ENCODE data around the gene GOT1.

GOT1 gene

DNA sequence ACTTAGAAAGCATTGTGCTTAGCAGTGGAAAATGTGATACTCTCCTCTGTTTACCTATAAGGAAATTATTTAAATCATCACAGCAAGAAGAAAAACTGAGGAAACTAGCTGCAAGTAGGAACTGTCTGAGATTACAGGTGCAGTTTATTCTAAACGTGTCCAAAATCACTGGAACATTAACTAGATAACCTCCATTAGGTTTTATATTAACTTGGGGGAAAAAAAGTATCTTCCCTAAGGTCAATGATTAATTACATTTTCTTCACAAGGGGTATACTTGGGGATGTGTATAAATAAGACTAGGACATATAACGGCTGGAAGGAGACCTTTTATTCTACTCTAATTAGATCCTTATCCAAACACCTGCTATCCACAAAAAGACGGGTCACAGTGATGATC lies 3.7 kb downstream of the GOT1 start:
- Mint-ChIP-seq H3K4me1 (peaks cover 16% of the 10 kb centered on the region), H3K4me3 (no peak overlapping the region), H3K27me3 (no peaks in the 10 kb centered on the region), H3K27ac (no peak overlapping the region), H3K36me3 (peaks cover 16% of the 10 kb centered on the region), H3K9me3 (no peaks in the 10 kb centered on the region)
- ATAC-seq (ENCODE audit: low read depth): no peak
- no peak for DNase-seq (ENCODE audit: low spot score in 2 of 2)

DNA sequence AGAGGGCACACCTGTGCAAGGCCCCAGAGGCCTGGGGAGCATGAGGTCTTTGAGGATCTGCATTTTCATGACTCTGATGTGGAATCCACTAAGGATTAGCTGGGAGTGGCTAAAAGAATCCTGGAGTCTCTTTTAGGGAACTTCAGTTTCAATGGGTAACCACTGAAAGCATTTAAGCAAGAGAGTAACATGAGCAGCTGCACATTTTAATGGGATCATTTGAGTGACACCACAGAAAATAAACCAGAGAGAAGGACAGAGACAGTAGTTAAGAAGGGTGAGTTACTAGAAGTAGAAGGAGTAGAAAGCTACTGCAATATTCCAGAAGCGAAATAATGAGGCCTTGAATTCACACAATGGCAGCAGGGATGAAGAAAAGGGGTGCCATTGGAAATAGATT lies 5.2 kb downstream of the GOT1 start:
- H3K27ac Mint-ChIP-seq: no peak overlapping the region
- peaks cover 20% of the 10 kb centered on the region for H3K36me3 Mint-ChIP-seq
- no peak overlapping the region for H3K4me3 Mint-ChIP-seq
- no peaks in the 10 kb centered on the region for H3K9me3 Mint-ChIP-seq
- ATAC-seq (ENCODE audit: low read depth) (no peak), DNase-seq (ENCODE audit: low spot score in 2 of 2) (no peak)
- H3K4me1 Mint-ChIP-seq: peaks cover 13% of the 10 kb centered on the region
- H3K27me3 Mint-ChIP-seq: no peaks in the 10 kb centered on the region

DNA sequence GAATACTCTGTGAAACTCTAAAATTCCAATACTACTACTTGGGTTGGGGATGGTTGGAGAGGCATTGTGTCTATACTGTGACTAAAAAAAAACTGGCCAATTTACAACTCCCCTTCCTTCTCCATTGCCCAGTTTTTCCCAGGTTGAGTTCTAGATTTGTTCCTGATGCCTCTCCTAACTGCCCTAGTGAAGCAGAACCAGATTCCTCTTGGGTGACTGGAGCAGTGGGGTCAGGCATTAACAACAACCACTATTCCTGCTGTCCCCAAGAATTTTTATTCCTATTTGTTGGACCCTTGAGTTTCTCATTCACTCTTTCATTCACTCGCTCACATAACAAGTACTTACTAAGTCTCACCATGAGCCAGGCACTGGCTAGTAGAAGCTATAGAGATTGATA lies 5.8 kb downstream of the GOT1 start:
- Mint-ChIP-seq H3K36me3 (peaks cover 22% of the 10 kb centered on the region), H3K4me1 (peaks cover 9% of the 10 kb centered on the region), H3K27ac (no peak overlapping the region), H3K27me3 (no peaks in the 10 kb centered on the region), H3K9me3 (no peaks in the 10 kb centered on the region), H3K4me3 (no peak overlapping the region)
- ATAC-seq (ENCODE audit: low read depth): no peak
- no peak for DNase-seq (ENCODE audit: low spot score in 2 of 2)

DNA sequence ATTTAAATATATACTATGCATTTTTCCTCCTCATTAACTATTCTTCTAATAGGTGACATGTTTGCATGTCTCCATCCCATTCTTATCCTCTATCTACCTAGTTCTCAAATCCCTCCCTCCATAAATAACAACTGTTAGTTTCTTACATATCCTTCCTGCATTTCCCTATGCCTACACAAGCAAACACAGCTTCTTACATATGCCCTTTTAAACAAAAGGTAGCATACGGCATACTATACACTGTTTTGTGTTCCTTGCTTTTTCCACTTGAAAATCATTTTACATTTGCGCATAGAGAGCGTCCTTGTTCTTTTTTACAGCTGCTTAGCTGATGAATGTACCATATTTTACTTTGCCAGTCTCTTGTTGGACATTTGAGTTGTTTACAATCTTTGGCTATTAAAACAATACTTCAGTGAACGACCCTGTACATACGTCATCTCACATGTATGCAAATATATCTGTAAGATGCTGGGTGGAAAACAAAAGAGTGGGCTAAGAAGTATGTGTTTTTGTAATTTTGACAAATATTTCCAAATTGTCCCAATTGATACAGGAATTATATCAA lies 7.8 kb downstream of the GOT1 start:
- H3K9me3 Mint-ChIP-seq: no peaks in the 10 kb centered on the region
- H3K36me3 Mint-ChIP-seq: peaks cover 37% of the 10 kb centered on the region
- no peaks in the 10 kb centered on the region for H3K27me3 Mint-ChIP-seq
- ATAC-seq (ENCODE audit: low read depth) (no peak), DNase-seq (ENCODE audit: low spot score in 2 of 2) (no peak)
- H3K4me1 Mint-ChIP-seq: peaks cover 2% of the 10 kb centered on the region
- H3K27ac Mint-ChIP-seq: no peak overlapping the region
- H3K4me3 Mint-ChIP-seq: no peak overlapping the region

DNA sequence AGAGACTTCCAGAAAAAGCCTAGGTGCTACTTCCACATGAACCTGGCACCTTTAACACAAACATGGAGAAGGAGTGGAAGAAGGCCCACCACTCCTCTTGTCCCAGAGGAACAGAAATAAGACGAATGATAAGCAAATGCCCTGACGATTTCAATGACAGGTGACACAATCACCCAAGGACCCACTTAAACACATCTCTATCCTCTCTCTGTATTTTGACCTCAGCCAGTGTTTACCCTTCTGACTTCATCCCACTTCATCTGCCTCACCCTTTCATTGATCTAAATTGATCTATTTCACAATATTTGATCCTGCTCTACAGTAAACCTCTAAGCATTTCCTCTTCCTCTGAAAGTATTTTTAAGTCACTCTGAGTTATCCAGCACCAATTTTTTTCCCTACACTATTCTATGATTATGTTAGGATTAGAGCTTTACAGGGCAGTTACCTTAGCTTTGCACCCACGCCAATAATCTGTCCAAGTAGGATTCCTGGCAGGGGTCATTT lies 9.1 kb downstream of the GOT1 start:
- no peaks in the 10 kb centered on the region for H3K9me3 Mint-ChIP-seq
- no peak overlapping the region for H3K4me3 Mint-ChIP-seq
- ATAC-seq (ENCODE audit: low read depth): no peak
- no peak for DNase-seq (ENCODE audit: low spot score in 2 of 2)
- peaks cover 4% of the 10 kb centered on the region for H3K4me1 Mint-ChIP-seq
- no peak overlapping the region for H3K27ac Mint-ChIP-seq
- H3K27me3 Mint-ChIP-seq: no peaks in the 10 kb centered on the region
- peaks cover 42% of the 10 kb centered on the region for H3K36me3 Mint-ChIP-seq

DNA sequence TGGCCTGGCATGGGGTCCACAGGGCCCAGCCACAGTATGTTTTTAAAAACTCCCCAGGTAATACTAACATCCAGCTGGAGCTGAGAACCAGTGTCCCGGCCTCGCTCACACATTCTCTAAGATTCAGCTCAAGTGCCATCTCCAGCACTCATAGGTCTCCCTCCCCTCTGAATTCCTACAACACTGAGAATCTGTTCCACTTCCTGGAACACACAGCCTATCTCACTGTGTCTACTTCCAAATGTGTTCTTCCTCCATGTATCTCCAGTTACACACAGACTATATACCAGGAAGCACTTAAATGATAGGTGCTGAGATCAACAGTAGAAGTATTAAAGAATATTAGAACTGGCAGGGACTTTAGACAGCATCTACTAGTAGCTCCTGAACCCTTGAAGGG lies 10.7 kb downstream of the GOT1 start:
- H3K27ac Mint-ChIP-seq: no peak overlapping the region
- H3K4me1 Mint-ChIP-seq: peaks cover 11% of the 10 kb centered on the region
- H3K27me3 Mint-ChIP-seq: no peaks in the 10 kb centered on the region
- DNase-seq (ENCODE audit: low spot score in 2 of 2) (no peak), ATAC-seq (ENCODE audit: low read depth) (no peak)
- peaks cover 39% of the 10 kb centered on the region for H3K36me3 Mint-ChIP-seq
- H3K9me3 Mint-ChIP-seq: no peaks in the 10 kb centered on the region
- no peak overlapping the region for H3K4me3 Mint-ChIP-seq

DNA sequence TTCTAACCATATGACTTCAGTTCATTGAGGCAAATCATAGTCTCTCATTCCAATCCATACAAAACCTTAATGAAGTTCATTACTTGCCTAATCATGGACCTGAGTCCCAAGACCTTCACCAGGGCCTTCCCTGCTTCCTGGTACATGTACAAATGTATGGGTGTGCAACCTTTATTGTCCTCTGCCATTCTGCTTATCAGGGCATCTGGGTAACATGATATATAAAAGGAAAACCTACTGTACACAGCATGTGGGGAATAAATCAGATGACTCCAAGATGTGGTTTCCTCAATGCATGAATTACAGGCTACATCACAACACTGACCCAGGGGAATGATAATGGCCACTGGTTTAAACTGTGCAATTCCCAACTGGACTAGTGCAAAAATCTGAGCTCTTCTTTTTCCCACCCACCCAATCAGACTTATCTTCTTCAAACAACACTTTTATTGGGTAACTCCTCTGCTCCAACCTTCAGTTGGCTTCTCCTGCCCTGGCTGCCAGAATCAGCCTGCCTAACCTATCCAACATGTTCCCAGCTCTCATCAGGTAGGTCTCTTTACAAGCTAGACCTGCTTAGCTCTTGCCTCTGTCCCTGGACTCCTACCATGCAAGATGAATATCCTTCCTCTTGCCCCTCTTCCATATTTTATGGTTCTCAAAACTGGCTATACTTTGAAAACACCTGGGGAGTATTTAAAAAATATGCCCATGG lies 11.4 kb downstream of the GOT1 start:
- Mint-ChIP-seq H3K27ac (no peak overlapping the region), H3K9me3 (no peaks in the 10 kb centered on the region), H3K27me3 (no peaks in the 10 kb centered on the region), H3K4me3 (no peak overlapping the region), H3K36me3 (peaks cover 40% of the 10 kb centered on the region), H3K4me1 (peaks cover 15% of the 10 kb centered on the region)
- ATAC-seq (ENCODE audit: low read depth) (no peak), DNase-seq (ENCODE audit: low spot score in 2 of 2) (no peak)

DNA sequence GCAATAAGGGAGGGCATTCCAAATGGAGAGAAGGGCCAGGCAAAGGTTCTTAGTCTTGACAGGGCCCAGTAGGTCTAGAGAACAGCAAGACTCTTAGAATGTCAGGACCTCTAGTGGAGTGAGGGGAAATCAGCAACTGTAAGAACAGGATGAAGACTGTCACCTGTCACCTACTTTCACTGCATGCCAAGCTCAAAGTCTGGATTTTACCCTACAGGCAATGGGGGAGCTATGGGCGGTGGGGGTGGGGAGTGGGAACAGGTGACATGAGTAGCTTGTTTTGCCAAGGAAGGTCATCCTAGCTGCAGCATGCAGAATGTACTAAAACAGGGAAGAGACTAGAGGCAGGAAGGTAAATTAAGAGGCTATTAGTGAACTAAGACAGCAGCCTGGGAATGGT lies 18.3 kb downstream of the GOT1 start:
- no peak overlapping the region for H3K27ac Mint-ChIP-seq
- DNase-seq (ENCODE audit: low spot score in 2 of 2): no peak
- no peak overlapping the region for H3K4me3 Mint-ChIP-seq
- H3K36me3 Mint-ChIP-seq: peaks cover 29% of the 10 kb centered on the region
- ATAC-seq (ENCODE audit: low read depth): no peak
- H3K4me1 Mint-ChIP-seq: peaks cover 16% of the 10 kb centered on the region
- H3K9me3 Mint-ChIP-seq: no peaks in the 10 kb centered on the region
- no peaks in the 10 kb centered on the region for H3K27me3 Mint-ChIP-seq

DNA sequence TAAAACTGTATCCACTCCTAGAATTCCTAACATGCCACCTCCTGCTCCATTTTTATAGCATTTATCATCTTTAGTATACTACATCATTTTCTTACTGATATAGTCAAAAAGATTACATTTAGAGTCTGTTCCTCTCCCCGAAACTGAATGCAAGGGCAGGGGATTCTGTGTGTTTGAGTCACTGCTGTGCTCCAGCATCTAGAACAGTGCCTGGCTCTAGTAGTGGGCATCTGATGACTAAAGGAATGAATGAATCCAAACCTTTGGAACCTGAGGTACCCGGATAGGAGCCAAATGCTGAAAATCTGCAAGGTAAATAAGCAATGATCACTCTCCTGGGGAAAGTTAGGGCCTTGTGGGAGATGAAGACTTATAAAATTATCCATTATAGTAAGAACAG lies 18.9 kb downstream of the GOT1 start:
- DNase-seq (ENCODE audit: low spot score in 2 of 2): no peak
- no peak overlapping the region for H3K4me3 Mint-ChIP-seq
- H3K9me3 Mint-ChIP-seq: no peaks in the 10 kb centered on the region
- no peak overlapping the region for H3K27ac Mint-ChIP-seq
- H3K4me1 Mint-ChIP-seq: peaks cover 16% of the 10 kb centered on the region
- H3K27me3 Mint-ChIP-seq: no peaks in the 10 kb centered on the region
- no peak for ATAC-seq (ENCODE audit: low read depth)
- H3K36me3 Mint-ChIP-seq: peaks cover 33% of the 10 kb centered on the region

DNA sequence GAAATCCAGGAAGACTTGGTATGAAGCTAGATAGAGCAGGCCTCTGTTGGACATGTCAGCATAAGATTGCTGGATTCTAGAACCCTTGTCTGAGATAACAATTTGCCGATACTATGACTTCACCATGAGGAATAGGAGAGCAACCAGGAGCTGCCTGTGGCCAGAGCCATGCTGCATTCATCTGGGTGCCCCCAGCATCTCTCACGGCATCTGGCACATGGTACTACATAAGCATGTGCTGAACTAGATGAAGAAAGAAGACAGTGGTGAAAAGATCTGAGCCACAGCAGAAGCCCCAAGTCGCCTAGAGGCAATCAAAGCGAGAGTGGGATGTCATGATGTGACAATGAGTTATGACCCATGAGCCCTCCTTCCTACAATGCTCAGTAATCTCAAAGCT lies 19.5 kb downstream of the GOT1 start:
- H3K36me3 Mint-ChIP-seq: peaks cover 34% of the 10 kb centered on the region
- H3K4me3 Mint-ChIP-seq: no peak overlapping the region
- peaks cover 10% of the 10 kb centered on the region for H3K4me1 Mint-ChIP-seq
- H3K27ac Mint-ChIP-seq: no peak overlapping the region
- H3K27me3 Mint-ChIP-seq: no peaks in the 10 kb centered on the region
- ATAC-seq (ENCODE audit: low read depth) (no peak), DNase-seq (ENCODE audit: low spot score in 2 of 2) (no peak)
- no peaks in the 10 kb centered on the region for H3K9me3 Mint-ChIP-seq

DNA sequence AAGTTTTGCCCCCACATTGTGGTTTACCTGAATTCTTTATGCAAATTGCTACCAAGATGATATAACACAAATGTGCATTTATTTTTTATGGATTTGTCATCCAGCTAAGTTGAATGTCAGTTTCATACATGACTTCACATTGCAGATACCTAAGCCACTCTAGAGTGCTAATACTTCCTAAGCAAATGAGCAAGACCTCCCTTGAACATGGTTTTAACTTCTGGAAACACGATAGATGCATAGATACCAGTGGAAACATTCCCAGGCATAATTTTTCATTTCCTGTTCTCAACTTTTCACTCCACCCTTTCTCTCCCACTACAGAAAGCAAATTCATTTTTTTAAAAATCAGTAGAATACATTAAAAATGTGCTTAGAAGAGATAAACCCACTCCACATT lies 20.3 kb downstream of the GOT1 start:
- DNase-seq (ENCODE audit: low spot score in 2 of 2): no peak
- Mint-ChIP-seq H3K27me3 (no peaks in the 10 kb centered on the region), H3K9me3 (peaks cover 2% of the 10 kb centered on the region), H3K4me1 (peaks cover 9% of the 10 kb centered on the region), H3K27ac (no peak overlapping the region), H3K36me3 (peaks cover 39% of the 10 kb centered on the region), H3K4me3 (no peak overlapping the region)
- ATAC-seq (ENCODE audit: low read depth): no peak

DNA sequence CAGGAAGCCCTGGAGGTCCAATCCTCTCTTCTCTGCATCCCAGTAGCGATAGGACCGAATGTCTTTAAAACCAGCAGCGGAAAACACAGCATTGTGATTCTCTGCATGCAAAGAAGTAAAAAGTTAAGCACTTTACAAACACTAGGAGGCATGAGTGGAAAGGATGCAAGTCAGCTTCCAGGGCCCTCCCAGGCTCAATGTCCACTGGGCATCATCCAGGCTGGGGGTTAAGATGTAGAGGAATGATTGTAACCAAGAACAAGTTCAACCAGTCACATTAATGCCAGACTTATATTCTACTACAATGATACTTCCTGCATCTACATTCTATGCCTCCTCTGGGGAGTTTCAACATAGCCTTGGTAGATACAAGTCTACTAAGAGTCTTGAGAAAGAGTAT lies 24.3 kb downstream of the GOT1 start:
- Mint-ChIP-seq H3K4me1 (peaks cover 8% of the 10 kb centered on the region), H3K36me3 (peaks cover 38% of the 10 kb centered on the region), H3K9me3 (peaks cover 2% of the 10 kb centered on the region), H3K27me3 (no peaks in the 10 kb centered on the region), H3K4me3 (no peak overlapping the region), H3K27ac (no peak overlapping the region)
- ATAC-seq (ENCODE audit: low read depth): no peak
- DNase-seq (ENCODE audit: low spot score in 2 of 2): no peak

DNA sequence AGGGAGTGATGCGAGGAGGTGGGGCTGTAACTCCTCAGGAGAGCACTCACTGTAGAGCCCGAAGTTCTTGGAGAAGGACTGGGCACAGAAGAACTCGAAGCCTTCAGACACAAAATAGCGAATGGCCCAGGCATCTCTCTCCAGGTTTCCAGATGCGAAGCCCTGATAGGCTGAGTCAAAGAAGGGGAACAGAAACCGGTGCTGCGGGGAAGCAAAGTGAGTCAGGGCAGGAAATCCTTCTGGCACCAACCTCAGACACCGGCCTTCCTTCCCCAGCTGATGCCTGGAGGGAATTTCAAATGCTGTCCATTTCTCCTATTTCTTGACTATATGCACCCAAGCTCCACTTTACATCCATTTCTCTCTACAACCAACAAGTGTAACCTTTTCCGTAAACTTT lies 26.8 kb downstream of the GOT1 start:
- H3K36me3 Mint-ChIP-seq: peaks cover 36% of the 10 kb centered on the region
- H3K27ac Mint-ChIP-seq: no peak overlapping the region
- DNase-seq (ENCODE audit: low spot score in 2 of 2) (no peak), ATAC-seq (ENCODE audit: low read depth) (no peak)
- H3K9me3 Mint-ChIP-seq: peaks cover 2% of the 10 kb centered on the region
- H3K4me3 Mint-ChIP-seq: no peak overlapping the region
- no peaks in the 10 kb centered on the region for H3K27me3 Mint-ChIP-seq
- H3K4me1 Mint-ChIP-seq: peaks cover 8% of the 10 kb centered on the region

DNA sequence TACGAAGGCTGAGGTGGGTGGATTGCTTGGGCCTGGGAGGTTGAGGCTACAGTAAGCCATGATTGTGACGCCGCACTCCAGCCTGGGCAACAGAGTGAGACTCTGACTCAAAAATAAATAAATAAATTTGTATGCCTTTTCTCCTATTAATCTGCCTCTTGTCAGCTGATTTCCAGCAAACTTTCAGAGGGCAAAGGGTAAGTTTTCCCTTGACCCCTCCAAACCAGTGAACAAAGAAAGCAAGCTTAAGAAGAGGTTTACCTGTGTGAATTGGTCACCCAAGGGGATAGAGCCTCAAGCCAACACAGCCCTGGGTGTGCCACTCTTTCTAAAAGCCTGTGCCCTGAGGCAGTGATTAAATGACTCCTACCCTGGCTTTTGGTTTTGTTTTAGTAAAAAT lies 30.8 kb downstream of the GOT1 start:
- Mint-ChIP-seq H3K36me3 (peaks cover 22% of the 10 kb centered on the region), H3K9me3 (no peaks in the 10 kb centered on the region), H3K27ac (no peak overlapping the region), H3K4me1 (peaks cover 5% of the 10 kb centered on the region), H3K4me3 (no peak overlapping the region), H3K27me3 (no peaks in the 10 kb centered on the region)
- ATAC-seq (ENCODE audit: low read depth) (no peak), DNase-seq (ENCODE audit: low spot score in 2 of 2) (no peak)

DNA sequence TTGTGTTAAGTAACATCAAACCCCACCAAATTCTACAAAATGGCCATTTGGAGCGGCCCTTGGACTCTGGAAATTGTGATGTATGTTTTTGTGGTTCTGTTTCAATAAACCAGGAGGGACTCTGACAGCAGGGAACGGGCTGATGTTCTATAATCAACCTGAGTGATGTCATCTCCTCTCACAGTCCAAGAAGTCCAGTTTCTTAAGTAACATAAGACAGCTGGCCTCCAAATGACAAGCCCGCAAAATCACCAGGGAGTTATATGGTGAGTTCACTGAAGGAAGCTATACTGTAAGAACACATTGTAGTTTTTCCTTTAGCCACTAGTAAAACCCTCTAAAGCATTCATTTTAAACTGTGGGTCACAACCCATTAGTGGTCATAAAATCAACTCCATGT lies 34.0 kb downstream of the GOT1 start:
- Mint-ChIP-seq H3K36me3 (peaks cover 8% of the 10 kb centered on the region), H3K9me3 (no peaks in the 10 kb centered on the region), H3K27me3 (no peaks in the 10 kb centered on the region), H3K27ac (no peak overlapping the region), H3K4me1 (peaks cover 2% of the 10 kb centered on the region), H3K4me3 (no peak overlapping the region)
- DNase-seq (ENCODE audit: low spot score in 2 of 2) (no peak), ATAC-seq (ENCODE audit: low read depth) (no peak)

Measured in memory B cell (primary cell).